ENCODE measurements around the gene KRTAP10-7. TPM values are rescaled to one million over a fixed set of nuclear protein-coding genes. Genes with fewer than 3 reads are reported as not detected.
"Not testable (repeated sequence)": the region's sequence is repeated elsewhere in the genome, so short reads cannot be mapped to it uniquely, and the experiment has no call there.

The KRTAP10-7 gene
- total RNA-seq, 1 donor from 2014 or later = not detected

- ATAC-seq = no peak
- Histone ChIP-seq H3K27ac (no peak overlapping the region), H3K36me3 (no peaks in the 10 kb centered on the region), H3K27me3 (peaks cover 9% of the 10 kb centered on the region), H3K4me3 (no peak overlapping the region), H3K4me1 (peaks cover 3% of the 10 kb centered on the region), H3K9me3 (no peaks in the 10 kb centered on the region)
- TF ChIP-seq CTCF (IDR thresholded peaks at IDR 0.05) = no peak
- intact Hi-C loops (cut with DNase I) = no loop called here
- DNase-seq = no peak
Observed at GRCh38 chr21:44598061-44598460, 2.3 kb upstream of the KRTAP10-7 start.

GRCh38 chr21:44599264-44600029, 950 bp upstream of the KRTAP10-7 start:
- Histone ChIP-seq H3K36me3 (no peaks in the 10 kb centered on the region), H3K4me3 (no peak overlapping the region), H3K9me3 (no peaks in the 10 kb centered on the region), H3K27me3 (peaks cover 9% of the 10 kb centered on the region), H3K27ac (no peak overlapping the region), H3K4me1 (no peaks in the 10 kb centered on the region)
- DNase-seq (no peak), ATAC-seq (no peak)
- intact Hi-C loops (cut with DNase I) = no loop called here
- no peak for TF ChIP-seq CTCF (IDR thresholded peaks at IDR 0.05)

GRCh38 chr21:44601091-44601490, 694 bp downstream of the KRTAP10-7 start:
- H3K36me3 ChIP-seq; intact Hi-C loops (cut with DNase I); H3K27ac ChIP-seq; ATAC-seq; H3K27me3 ChIP-seq; H3K9me3 ChIP-seq; H3K4me1 ChIP-seq; H3K4me3 ChIP-seq: not testable (repeated sequence)
- DNase-seq = peak; percentile 50

GRCh38 chr21:44601596-44602462, 1.4 kb downstream of the KRTAP10-7 start:
- no peak overlapping the region for H3K4me3 ChIP-seq
- H3K9me3 ChIP-seq = no peaks in the 10 kb centered on the region
- ATAC-seq (peak; percentile 23), DNase-seq (peak; percentile 53)
- H3K4me1 ChIP-seq = no peaks in the 10 kb centered on the region
- intact Hi-C loops (cut with DNase I) = no loop called here
- peaks cover 9% of the 10 kb centered on the region for H3K27me3 ChIP-seq
- H3K27ac ChIP-seq = no peak overlapping the region
- no peak for TF ChIP-seq CTCF (IDR thresholded peaks at IDR 0.05)
- no peaks in the 10 kb centered on the region for H3K36me3 ChIP-seq

- Histone ChIP-seq H3K27me3 (peaks cover 9% of the 10 kb centered on the region), H3K9me3 (no peaks in the 10 kb centered on the region), H3K36me3 (no peaks in the 10 kb centered on the region), H3K4me3 (no peak overlapping the region), H3K27ac (no peak overlapping the region), H3K4me1 (no peaks in the 10 kb centered on the region)
- TF ChIP-seq CTCF (IDR thresholded peaks at IDR 0.05) = no peak
- DNase-seq = no peak
- intact Hi-C loops (cut with DNase I) = no loop called here
- peak; percentile 46 for ATAC-seq
Observed at GRCh38 chr21:44602463-44602850, 2.1 kb downstream of the KRTAP10-7 start.

Data from upper lobe of right lung (tissue), 1 donor.